GM21515 (cell line): ENCODE data around the gene CHAD.

Experiments used
- ATAC-seq: cut with Tn5 transposase; IDR thresholded peaks from one replicate; pipeline ENCODE4 v1.9.1; 2021; ENCODE audit not compliant: unreplicated experiment

Gene CHAD, protein sequence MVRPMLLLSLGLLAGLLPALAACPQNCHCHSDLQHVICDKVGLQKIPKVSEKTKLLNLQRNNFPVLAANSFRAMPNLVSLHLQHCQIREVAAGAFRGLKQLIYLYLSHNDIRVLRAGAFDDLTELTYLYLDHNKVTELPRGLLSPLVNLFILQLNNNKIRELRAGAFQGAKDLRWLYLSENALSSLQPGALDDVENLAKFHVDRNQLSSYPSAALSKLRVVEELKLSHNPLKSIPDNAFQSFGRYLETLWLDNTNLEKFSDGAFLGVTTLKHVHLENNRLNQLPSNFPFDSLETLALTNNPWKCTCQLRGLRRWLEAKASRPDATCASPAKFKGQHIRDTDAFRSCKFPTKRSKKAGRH

DNA sequence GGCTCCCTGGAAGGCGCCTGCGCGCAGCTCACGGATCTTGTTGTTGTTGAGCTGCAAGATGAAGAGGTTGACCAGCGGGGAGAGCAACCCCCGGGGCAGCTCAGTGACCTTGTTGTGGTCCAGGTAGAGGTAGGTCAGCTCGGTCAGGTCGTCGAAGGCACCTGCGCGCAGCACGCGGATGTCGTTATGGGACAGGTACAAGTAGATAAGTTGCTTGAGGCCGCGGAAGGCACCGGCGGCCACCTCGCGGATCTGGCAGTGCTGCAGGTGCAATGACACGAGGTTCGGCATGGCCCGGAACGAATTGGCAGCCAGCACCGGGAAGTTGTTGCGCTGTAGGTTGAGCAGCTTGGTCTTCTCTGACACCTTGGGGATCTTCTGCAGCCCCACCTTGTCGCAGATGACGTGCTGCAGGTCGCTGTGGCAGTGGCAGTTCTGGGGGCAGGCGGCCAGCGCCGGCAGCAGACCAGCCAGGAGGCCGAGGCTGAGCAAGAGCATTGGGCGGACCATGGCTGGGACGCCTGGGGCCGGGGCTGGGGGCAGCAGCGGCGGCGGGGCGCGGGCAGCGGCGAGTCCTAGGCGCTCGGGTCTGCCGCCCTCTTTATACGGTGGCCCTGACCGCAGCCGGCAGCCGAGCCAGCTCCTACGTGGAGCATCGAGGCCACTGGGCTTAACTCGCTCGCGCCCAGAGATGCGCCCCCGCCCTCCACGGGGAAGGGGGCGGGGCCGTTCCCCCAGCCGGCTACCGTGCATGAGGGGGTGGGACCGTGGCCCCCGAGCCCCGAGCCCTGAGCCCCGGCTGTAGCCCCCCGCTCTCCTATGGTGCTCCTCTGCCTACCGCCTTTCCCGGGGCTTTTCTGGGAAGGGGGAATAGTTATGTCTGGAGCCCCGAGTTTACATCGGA lies at the start of gene CHAD:
Gene CHAD (minus strand): TSS at position 577 of the 904 bp plus-strand sequence. CDS start 67 bp downstream, at position 510.
- ATAC-seq = no peak

DNA sequence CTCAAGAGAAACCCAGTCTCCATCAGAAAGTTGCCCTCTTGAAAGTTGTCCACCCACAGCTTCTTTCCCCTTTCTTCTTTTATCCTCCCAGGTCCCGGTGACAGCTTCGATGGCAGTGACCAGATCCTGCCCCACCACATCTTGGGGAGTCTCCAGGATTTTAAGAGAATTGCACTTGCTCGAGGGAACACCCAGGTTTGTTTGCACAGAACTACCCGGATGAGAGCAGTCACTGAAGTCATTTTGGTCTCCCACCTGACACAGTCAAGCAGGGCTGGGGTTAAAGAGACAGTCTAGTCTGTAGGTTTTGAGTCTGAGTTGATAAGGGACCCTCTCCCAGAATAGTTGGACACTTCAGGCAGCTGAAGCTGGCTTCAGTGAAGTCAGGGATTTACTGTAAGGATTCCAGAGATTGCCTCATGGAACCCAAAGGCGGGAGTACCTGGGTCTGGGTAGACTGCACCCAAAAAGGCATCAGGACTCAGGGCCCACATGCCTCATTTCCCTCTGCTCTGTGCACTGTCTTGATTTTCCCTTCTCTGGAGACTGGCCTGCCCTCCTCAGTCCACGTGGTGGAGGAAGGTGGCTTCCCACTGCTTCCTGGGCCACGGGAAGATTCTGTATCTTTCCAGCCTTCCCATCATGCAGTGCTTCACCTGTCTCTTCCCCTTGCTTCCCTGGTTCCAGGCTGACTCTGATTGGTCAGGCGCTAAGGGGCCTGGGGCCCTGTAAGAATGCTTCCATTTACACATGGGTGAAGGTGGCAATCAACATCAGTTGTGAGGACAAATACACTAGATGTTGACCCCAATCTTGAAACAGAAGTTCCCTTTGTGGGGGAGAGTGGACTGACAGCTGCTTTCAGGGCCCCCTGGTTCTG lies 49.1 kb upstream of the CHAD start:
- no peak for ATAC-seq

DNA sequence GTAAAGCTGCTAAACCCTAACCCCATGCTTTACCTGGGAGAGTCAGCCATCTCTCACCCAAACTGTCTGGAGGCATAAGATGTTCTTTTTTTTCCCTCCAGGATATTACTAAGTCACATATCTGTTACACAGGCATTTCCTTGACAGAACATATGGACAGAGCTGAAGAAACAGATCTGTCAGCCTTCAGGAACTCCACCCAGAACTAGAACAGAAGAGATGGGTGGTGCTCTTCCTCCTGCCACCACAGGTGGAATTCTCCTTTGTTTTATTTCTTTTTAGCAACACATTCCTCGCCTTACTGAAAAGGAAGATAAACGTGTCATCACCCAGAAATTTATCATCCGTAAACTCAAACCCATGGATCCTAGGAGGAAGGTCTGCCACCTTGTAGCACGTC lies 48.3 kb upstream of the CHAD start:
- no peak for ATAC-seq

- no peak for ATAC-seq
These were observed 46.4 kb upstream of the CHAD start for GRCh38 chr17:50514936-50515702.

DNA sequence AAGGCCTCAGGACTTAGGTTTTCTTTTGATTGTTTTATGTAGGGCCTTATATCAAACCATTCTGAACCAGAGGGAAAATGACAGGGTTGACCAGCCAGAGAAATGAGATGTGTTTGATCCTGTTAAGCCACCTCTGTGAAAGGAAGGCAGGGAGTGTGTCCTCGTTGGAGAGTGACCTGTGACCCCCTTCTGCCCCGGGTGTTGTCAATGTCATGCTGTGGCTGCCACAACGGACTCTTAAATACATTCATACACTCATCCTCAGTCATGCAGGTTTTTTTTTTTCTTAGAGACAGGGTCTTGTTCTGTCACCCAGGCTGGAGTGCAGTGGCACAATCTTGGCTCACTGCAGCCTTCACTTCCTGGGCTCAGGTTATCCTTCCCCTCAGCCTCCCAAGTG lies 45.7 kb upstream of the CHAD start:
- no peak for ATAC-seq

- no peak for ATAC-seq
These were observed 44.8 kb upstream of the CHAD start for GRCh38 chr17:50513495-50513894.

- ATAC-seq = peak; percentile 64
These were observed 42.4 kb upstream of the CHAD start for GRCh38 chr17:50511058-50511457.

DNA sequence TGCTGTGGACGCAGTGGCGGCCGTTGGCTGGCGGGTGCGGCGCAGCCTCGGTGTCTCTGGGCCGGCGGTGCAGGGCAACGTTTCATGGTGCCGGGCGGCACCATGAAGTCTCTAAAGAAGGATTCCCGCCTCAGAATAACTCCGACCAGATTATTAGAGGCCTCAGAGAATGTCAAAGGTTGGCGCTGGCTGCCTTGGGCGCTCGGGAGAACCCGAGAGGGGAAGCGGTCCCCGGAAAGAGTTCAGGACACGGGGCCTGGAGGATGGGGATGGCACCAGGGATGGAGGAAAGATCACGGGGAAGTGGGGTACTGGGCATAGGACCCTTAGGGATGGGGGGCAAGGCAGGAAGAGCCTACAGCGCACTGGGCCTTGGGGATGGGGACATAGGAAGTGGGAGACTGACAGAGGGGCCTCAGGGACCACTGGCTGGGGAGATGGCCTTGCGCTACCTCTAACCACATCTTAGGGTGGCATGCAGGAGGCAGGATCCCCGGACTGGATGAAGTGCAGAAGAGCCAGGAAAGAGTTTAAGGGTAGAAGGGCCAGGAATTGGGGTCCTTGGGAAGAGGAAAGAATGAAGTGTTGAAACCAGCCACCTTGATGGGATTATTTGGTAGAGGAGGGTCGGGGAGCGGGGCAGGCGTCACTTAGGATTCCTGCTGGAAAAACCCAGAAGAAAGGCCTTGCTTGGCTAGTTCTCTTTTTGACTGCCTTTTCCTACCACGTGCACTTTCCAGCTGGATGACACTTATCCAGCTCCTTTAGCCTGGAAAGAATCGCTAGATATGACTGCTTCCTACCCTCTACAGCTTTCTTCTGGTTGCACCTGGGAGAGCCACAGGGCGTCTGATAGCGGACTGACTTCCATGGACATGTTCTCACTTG lies 40.1 kb upstream of the CHAD start:
- ATAC-seq = no peak

DNA sequence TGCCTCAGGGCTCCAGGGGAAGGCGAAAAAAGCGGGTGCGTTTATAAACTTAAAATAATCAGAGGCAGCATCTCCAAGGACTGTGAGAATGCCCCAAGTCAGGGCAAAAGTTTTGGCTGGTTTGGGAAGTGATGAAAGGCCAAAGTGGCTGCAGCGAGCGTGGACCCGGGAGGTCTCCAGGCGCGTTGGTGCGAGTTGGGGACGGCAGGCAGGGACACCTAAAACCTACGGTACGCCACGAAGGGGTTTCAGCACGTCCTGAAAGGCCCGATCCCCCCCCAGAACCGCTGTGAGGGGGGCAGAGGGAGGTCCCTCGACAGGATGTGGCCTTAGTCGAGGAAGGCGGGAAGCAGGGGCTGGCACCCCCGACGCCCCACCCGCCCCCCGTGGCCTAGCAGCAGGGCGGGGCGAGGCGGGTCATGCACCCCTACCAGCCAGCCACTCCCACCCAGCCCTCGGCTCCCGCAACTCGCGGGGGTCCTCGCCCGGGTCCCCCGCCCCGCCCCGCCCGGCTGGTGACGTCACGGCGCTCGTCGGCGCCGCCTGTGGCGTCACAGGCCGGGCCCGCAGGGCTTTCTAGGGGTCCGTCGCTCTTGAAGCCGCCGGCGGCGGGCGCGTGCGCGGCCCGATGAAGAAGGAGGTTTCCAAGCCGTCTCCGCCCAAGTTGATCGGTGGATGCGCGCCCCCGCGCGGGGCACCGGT lies 39.3 kb upstream of the CHAD start, which contains the start of gene MYCBPAP:
Gene MYCBPAP (plus strand): TSS at position 569 of the 702 bp plus-strand sequence. CDS start 236 bp downstream, outside the sequence.
- ATAC-seq = peak; percentile 41

DNA sequence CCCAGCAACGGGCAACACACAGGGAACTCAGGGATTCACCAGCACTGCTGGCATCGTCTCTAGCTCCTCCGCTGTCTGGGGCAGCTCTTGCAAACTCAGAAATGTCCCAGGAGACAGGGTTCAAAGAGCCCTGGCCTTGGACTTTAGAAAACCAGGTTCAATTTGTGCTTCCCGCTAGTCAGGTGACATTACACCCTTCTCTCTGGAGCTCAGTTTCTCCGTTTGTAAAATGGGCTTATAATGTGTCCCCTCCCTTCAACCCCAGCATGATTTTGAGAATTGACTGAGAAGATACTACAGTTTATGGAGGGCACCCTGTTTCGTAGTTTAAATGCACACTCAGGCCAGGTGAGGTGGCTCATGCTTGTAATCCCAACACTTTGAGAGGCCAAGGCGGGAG lies 37.6 kb upstream of the CHAD start:
- no peak for ATAC-seq

- no peak for ATAC-seq
These were observed 37.0 kb upstream of the CHAD start for GRCh38 chr17:50505591-50506130.

DNA sequence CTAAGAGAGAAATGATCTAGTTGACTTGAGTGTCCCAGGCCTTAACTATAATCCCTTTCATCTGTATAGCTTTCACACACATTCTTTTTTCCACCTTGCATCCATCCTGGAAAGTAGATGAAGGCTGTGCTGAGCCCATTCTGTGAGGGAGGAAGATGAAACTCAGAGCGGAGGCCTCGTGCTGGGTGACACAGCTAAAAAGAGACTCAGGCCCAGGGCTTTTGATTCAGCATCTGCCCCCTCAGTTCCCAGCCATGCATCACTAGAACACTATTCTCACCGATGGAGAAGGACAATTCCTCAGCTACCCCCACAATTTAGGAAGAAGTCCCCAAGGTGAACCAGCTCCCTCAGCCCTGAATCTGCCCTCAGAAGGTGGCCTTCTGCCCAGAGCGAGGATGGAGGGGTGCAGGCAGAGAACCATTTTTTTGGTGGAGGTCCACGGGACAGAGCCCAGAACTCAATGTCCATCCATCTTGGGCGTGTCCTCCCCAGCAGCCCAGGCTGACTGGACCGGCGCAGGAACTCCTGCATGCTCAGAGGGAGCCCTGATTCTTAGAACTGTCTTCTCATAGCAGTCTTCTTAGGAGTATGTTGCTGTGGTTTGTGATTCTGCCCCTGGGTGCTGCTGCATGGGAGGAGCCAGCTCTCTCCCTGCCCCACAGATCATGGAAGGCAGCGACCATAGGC lies 33.8 kb upstream of the CHAD start:
- ATAC-seq = no peak

GRCh38 chr17:50501054-50501453 lies 32.4 kb upstream of the CHAD start:
- ATAC-seq = no peak

DNA sequence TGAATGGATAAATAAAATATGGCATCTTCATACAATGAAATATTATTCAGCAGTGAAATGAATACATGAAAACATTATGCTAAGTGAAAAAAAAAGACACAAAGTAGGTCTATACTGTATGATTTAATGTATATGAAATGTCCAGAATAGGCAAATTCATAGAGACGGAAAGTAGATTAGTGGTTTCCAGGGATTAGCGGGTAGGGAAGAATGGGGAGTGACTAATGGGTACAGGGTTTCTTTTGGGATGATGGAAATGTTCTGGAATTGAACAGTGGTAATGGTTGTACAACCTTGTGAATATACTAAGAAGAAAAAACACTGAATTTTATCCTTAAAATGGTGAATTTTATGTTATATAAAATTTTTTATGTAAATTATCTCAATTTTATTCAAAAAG lies 31.0 kb upstream of the CHAD start:
- no peak for ATAC-seq

GRCh38 chr17:50499270-50499669 lies 30.6 kb upstream of the CHAD start:
- no peak for ATAC-seq

GRCh38 chr17:50498021-50498874 lies 29.6 kb upstream of the CHAD start:
- no peak for ATAC-seq

DNA sequence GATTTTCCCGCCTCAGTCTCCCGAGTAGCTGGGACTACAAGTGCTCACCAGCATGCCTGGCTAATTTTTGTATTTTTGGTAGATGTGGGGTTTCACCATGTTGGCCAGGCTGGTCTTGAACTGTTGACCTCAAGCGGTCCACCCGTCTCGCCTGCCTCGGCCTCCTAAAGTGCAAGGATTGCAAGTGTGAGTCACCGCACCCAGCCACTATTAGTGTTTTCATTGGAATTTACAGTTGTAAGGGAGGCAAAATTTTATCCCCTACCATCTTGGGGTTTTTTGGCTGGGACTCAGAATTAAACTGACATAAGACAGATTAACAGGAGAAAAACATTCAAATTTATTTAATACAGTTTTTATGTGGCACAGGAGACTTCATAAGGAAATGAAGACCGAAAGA lies 27.2 kb upstream of the CHAD start:
- ATAC-seq = no peak
